GM12874 (cell line): ENCODE measurements around the gene ADARB1.

ENCODE experiments used
- CTCF ChIP-seq: IDR thresholded peaks from 2 replicates; pipeline ENCODE4 v1.5.1; 2011; ENCODE audit warnings: low read depth, mild to moderate bottlenecking, control low read depth, low read length, moderate library complexity; ENCODE audit not compliant: insufficient read depth

The ADARB1 gene

GRCh38 chr21:45076245-45076711 is 1.9 kb downstream of the ADARB1 start:
- no peak for TF ChIP-seq CTCF

- no peak for TF ChIP-seq CTCF
These were observed 4.0 kb downstream of the ADARB1 start for GRCh38 chr21:45078371-45078770.

- no peak for TF ChIP-seq CTCF
These were observed 4.5 kb downstream of the ADARB1 start for GRCh38 chr21:45078877-45079281.

- TF ChIP-seq CTCF, result no peak
These were observed 5.0 kb downstream of the ADARB1 start for GRCh38 chr21:45079351-45079750.

GRCh38 chr21:45080232-45080631 is 5.9 kb downstream of the ADARB1 start:
- TF ChIP-seq CTCF, result no peak

GRCh38 chr21:45080639-45081414 is 6.4 kb downstream of the ADARB1 start:
- TF ChIP-seq CTCF, result no peak

GRCh38 chr21:45081636-45082035 is 7.3 kb downstream of the ADARB1 start:
- no peak for TF ChIP-seq CTCF

- TF ChIP-seq CTCF, result no peak
These were observed 8.4 kb downstream of the ADARB1 start for GRCh38 chr21:45082736-45083135.
